Measurements from ENCODE around the gene MCCC2. TPM values are rescaled to one million over a fixed set of nuclear protein-coding genes. Genes with fewer than 3 reads are reported as not detected.

MCCC2 gene
- total RNA-seq, 1 experiment from 2014 or later = 47.2 TPM

GRCh38 chr5:71586941-71587765, at the start of gene MCCC2 (continued):
- TF ChIP-seq REST (IDR thresholded peaks at IDR 0.05; ENCODE audit: low read depth) (no peak), TCF7L2 (IDR thresholded peaks at IDR 0.05; ENCODE audit: borderline replicate concordance, extremely low read depth, insufficient read depth, insufficient read length) (no peak), SIN3A (IDR thresholded peaks at IDR 0.05; ENCODE audit: low read depth) (peak; percentile 83)

- no peak for ATAC-seq
Observed at GRCh38 chr5:71537687-71538086, 49.5 kb upstream of the MCCC2 start.

More at GRCh38 chr5:71537687-71538086, 49.5 kb upstream of the MCCC2 start:
- H3K4me2 ChIP-seq (ENCODE audit: low read length) = no peak overlapping the region
- no peak for DNase-seq (ENCODE audit: low read depth, low spot score)
- no TSS peak for BruUV-seq (replicated peaks)
- no peak for TF ChIP-seq ELF1 (IDR thresholded peaks at IDR 0.05; ENCODE audit: borderline replicate concordance, low read depth)
- no peak for TF ChIP-seq SRF (IDR thresholded peaks at IDR 0.05; ENCODE audit: low read depth)
- TF ChIP-seq EGR1 (IDR thresholded peaks at IDR 0.05; ENCODE audit: low read depth) = no peak
- TF ChIP-seq ZFX (IDR thresholded peaks at IDR 0.05) = no peak
- TF ChIP-seq REST (IDR thresholded peaks at IDR 0.05; ENCODE audit: low read depth) = no peak
- TF ChIP-seq ZBTB33 (IDR thresholded peaks at IDR 0.05; ENCODE audit: extremely low read depth, insufficient replicate concordance, low read length) = no peak
- no peak for TF ChIP-seq FOSL1 (IDR thresholded peaks at IDR 0.05; ENCODE audit: low read depth)
- TF ChIP-seq JUND (IDR thresholded peaks at IDR 0.05) = no peak
- TF ChIP-seq TCF7L2 (IDR thresholded peaks at IDR 0.05; ENCODE audit: borderline replicate concordance, extremely low read depth, insufficient read depth, insufficient read length) = no peak
- no peak for TF ChIP-seq YY1 (IDR thresholded peaks at IDR 0.05; ENCODE audit: extremely low read depth, insufficient replicate concordance, low read depth, low read length)
- TF ChIP-seq EZH2phosphoT487 (IDR thresholded peaks at IDR 0.05; ENCODE audit: borderline replicate concordance) = no peak
- no peaks in the 10 kb centered on the region for H3K9me3 ChIP-seq (ENCODE audit: control insufficient read depth in 1 of 2, insufficient read depth in 1 of 2, low read depth in 1 of 2, low read length in 2 of 2)
- H3K79me2 ChIP-seq (ENCODE audit: insufficient read depth, low read length) = no peaks in the 10 kb centered on the region
- peaks cover 17% of the 10 kb centered on the region in 2 experiments; a peak in 3 of 4 replicates for H3K36me3 ChIP-seq (ENCODE audit: control insufficient read depth in 1 of 2, insufficient read depth in 2 of 2, low read length in 2 of 2)
- H3K27me3 ChIP-seq (ENCODE audit: insufficient read depth, low read length) = no peaks in the 10 kb centered on the region
- intact Hi-C loops (cut with micrococcal nuclease) = no loop called here
- CTCF ChIA-PET = no interaction called here
- H3K4me3 ChIP-seq (replicated peaks in 1 of 2; ENCODE audit: low read depth in 1 of 2, low read length in 2 of 2) = no peak overlapping the region
- H3K9ac ChIP-seq (ENCODE audit: low read length) = no peak overlapping the region
- RAD21 ChIA-PET (ENCODE audit: low non-redundant PET in 1 of 2, low total read pairs in 2 of 2, uncharacterized antibody in 2 of 2, unreplicated experiment in 2 of 2) = no interaction called here
- H2AFZ ChIP-seq (ENCODE audit: low read depth, low read length, poor library complexity, severe bottlenecking) = no peak overlapping the region
- H4K20me1 ChIP-seq (ENCODE audit: insufficient read depth) = peaks cover 5% of the 10 kb centered on the region; the same call in 1 of the 2 replicates
- POLR2A ChIA-PET = no interaction called here
- no peaks in the 10 kb centered on the region for H3K9me2 ChIP-seq (ENCODE audit: insufficient read depth)
- H3K27ac ChIP-seq (ENCODE audit: low read depth, low read length) = no peak overlapping the region
- H3K4me1 ChIP-seq (ENCODE audit: control insufficient read depth in 1 of 2, insufficient read depth in 2 of 2, low read length in 2 of 2) = no peaks in the 10 kb centered on the region

All from HCT116 (cell line).